WI38 (cell line): Measurements from ENCODE around the gene LRTM2.

Experiments
- H3K4me3 ChIP-seq: 2 replicates; pipeline ENCODE4 v1.5.1; 2011; ENCODE audit warnings: low read depth, mild to moderate bottlenecking, control low read depth, low read length
- TF ChIP-seq, protein P1 (sequence below): IDR thresholded peaks from 2 replicates; pipeline ENCODE4 v1.5.1; 2012; ENCODE audit warnings: low read depth, mild to moderate bottlenecking, control low read depth, low read length

Gene LRTM2

GRCh38 chr12:1821805-1822204, 1.4 kb downstream of the LRTM2 start:
- no peak overlapping the region for H3K4me3 ChIP-seq
- TF ChIP-seq, protein P1, sequence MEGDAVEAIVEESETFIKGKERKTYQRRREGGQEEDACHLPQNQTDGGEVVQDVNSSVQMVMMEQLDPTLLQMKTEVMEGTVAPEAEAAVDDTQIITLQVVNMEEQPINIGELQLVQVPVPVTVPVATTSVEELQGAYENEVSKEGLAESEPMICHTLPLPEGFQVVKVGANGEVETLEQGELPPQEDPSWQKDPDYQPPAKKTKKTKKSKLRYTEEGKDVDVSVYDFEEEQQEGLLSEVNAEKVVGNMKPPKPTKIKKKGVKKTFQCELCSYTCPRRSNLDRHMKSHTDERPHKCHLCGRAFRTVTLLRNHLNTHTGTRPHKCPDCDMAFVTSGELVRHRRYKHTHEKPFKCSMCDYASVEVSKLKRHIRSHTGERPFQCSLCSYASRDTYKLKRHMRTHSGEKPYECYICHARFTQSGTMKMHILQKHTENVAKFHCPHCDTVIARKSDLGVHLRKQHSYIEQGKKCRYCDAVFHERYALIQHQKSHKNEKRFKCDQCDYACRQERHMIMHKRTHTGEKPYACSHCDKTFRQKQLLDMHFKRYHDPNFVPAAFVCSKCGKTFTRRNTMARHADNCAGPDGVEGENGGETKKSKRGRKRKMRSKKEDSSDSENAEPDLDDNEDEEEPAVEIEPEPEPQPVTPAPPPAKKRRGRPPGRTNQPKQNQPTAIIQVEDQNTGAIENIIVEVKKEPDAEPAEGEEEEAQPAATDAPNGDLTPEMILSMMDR, result no peak

DNA sequence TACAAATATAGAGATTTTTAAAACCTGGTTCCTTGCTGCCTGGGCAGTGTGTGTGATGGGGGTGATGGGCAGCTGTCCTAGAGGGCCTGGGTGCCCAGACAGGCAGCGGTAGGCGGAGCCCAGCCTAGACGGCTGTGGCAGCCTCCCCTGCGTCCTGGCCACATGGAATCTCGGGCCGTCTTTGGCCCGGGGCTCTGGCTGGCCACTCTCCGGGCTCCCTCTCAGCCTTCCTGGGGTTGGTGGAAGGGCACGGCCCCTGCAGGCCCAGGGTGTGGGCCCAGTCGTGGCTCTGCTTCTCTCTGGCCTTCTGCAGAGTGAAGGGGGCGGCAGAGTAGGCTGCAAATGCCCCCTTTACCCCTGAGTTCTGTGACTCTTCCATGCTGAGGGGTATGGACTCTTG, 2.3 kb downstream of the LRTM2 start:
- H3K4me3 ChIP-seq, result no peak overlapping the region
- TF ChIP-seq, protein P1, result no peak

GRCh38 chr12:1823237-1823636, 2.9 kb downstream of the LRTM2 start:
- no peak overlapping the region for H3K4me3 ChIP-seq
- TF ChIP-seq, protein P1, result no peak

GRCh38 chr12:1825382-1826102, 5.2 kb downstream of the LRTM2 start:
- TF ChIP-seq, protein P1, result no peak
- no peak overlapping the region for H3K4me3 ChIP-seq

GRCh38 chr12:1826401-1826800, 6.0 kb downstream of the LRTM2 start:
- H3K4me3 ChIP-seq, result no peak overlapping the region

GRCh38 chr12:1826867-1827705, 6.7 kb downstream of the LRTM2 start:
- TF ChIP-seq, protein P1, result no peak
- no peak overlapping the region for H3K4me3 ChIP-seq

More at GRCh38 chr12:1826401-1826800, 6.0 kb downstream of the LRTM2 start:
- TF ChIP-seq, protein P1, result no peak
